HUDEP-2 (cell line): ENCODE data around the gene ZBTB24.
"Not testable (repeated sequence)": the region's sequence is repeated elsewhere in the genome, so short reads cannot be mapped to it uniquely, and the experiment has no call there.

Source experiments
- DNase-seq, 76 experiments: peaks; one replicate each; lab custom pipeline; 2025; ENCODE audit not compliant: unreplicated experiment in 76 of 76; lab: John Stamatoyannopoulos, UW

ZBTB24 gene

GRCh38 chr6:109482905-109483734 is at the start of gene ZBTB24:
ZBTB24 (minus strand) TSS chr6:109483219; CDS start chr6:109482026, 1,193 bp downstream.
- peak in 74 of 76 experiments; percentile 36 to 97 (median 88) for DNase-seq

DNA sequence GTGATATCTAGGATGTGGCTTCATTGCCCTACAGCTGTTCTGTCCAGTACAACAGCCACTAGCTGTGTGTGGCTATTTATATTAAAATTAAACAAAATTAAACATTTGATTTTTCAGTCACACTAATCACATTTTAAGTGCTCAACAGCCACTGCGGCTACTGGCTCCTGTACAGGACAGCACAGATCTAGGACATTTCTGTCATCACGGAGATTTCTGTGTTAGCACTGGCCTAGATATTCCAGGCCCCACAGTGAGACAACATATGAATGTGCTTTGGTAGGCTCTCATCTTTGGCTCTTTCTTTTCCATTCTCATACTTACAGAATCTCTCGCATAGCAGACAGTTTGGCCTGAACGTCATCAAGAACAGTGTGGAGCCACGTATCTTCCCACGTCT is 48.4 kb upstream of the ZBTB24 start:
- DNase-seq = no peak

GRCh38 chr6:109527989-109528388 is 45.0 kb upstream of the ZBTB24 start:
- DNase-seq = peak in 6 of 76 experiments; percentile 11 to 40 (median 22)

- DNase-seq = peak in 43 of 76 experiments; percentile 6 to 74 (median 45)
These were observed 44.0 kb upstream of the ZBTB24 start for GRCh38 chr6:109526905-109527628.

DNA sequence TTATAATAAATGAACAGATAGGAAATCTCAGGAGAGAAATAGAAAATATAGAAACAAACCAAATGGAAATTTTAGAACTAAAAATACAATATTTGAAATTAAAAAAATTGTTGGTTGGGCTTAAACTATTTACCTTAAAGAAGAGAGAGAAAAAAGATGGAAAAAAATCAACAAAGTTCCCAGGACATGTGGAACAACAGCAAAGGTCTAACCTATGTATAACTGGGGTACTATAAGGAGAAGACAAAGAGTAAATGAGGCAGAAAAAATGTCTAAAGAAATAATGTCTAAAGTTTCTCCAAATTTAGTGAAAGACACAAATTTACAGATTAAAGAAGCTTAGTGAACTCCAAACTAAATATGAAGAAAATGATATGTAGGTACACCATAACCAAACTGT is 41.1 kb upstream of the ZBTB24 start:
- DNase-seq = no peak

- no peak for DNase-seq
These were observed 40.5 kb upstream of the ZBTB24 start for GRCh38 chr6:109523478-109523877.

DNA sequence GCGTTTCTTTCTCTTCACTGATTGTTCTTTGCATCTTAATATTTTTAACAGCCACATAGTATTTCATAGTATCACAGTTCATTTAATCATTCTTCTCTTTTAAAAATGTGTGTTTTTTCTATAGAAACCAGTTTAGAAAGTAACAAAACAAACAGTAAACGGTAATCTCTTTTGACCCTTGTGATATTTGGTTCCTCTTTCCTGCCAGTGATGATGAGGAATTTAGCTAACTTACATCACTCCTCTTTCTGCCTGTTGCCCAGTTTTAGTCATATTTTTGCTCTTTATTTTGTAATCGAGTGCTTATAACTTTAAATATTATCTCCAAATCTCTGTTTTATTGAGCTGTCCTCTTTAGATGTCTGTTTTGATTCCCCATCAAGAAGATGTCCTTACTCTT is 38.1 kb upstream of the ZBTB24 start:
- no peak for DNase-seq

DNA sequence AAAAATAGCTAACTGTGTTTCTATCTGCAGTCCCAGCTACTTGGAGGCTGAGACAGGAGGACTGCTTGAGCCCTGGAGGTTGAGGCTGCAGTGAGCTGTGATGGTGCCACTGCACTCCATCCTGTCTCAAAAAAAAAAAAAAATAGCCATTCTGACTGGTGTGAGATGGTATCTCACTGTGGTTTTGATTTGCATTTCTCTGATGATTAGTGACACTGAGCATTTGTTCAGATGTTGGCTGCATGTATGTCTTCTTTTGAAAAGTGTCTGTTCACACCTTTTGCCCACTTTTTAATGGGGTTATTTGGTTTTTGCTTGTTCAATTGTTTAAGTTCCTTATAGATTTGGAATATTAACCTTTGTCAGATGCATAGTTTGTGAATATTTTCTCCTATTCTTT is 36.6 kb upstream of the ZBTB24 start:
- not testable (repeated sequence) for DNase-seq

DNA sequence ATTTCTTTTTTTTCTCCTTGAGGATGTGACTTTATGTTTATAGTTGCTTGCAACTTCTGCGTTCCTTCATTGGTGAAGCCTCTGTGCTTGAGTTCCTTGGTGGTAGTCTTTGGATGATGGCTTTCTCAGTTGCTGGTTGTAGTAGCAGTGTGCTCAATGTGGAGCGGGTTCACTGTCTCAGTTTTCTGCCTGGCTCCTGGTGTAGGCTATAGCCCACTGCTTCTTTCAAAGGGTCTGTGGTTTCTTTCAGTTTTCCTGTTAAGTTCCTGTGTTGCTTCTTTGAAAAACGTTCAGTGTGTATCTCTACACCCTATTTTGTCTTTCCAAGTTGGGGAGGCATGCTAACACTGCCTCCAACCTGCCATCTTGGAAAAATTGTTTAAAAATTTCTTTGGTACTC is 33.9 kb upstream of the ZBTB24 start:
- DNase-seq = no peak

DNA sequence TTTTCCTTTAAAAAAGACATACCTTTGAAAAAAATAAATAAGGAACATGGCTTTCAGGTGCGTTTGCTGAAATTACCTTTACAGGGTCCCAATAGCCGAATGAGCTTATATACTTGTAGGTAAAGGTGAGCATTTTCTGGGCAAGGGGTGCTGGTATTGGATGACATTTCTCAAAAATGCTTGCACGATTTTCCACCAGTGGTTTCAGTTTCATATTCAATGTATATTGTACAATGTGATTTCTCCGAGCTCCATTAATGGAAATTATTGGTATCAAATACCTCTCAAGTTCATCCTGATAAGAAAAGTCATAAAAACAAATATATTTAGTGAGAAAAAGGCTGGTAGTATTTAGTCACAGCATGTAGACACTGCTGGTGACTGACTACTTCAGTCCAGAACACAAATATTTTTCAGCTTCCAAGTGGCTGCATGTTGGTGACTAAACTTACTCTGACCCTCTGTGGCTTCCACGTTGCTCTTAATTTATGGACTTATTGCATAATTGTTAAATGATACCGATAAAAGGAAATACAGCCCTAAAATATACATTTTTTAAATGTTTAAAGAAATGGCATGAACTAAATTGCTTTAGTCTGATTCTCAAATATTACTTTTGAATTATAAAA is 32.9 kb upstream of the ZBTB24 start:
- peak in 1 of 76 experiments; percentile 9 for DNase-seq

GRCh38 chr6:109514946-109515345 is 31.9 kb upstream of the ZBTB24 start:
- DNase-seq = no peak

DNA sequence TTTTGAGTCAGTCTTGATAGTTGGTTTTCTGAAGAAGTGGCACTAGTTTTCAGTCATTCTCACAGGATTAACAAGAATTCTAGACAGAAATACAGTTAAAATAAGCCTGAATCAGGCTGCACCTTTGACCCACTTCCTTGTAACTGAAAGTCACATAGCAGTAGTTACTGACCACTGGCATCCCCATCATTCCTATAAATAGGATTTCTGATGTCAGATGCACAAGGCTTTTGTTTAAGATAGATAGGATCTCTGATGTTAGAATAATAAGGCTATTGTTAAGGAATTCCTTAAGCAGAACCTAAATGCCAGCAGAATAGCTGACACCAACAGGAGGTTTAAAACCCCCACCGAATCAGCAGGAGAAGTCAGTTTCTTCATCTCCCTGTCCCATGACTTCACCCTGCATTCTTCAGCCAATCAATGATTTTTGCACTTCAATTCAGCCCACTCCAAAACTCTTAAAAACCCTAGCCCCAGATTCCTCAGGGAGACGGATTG is 30.6 kb upstream of the ZBTB24 start:
- DNase-seq = no peak

DNA sequence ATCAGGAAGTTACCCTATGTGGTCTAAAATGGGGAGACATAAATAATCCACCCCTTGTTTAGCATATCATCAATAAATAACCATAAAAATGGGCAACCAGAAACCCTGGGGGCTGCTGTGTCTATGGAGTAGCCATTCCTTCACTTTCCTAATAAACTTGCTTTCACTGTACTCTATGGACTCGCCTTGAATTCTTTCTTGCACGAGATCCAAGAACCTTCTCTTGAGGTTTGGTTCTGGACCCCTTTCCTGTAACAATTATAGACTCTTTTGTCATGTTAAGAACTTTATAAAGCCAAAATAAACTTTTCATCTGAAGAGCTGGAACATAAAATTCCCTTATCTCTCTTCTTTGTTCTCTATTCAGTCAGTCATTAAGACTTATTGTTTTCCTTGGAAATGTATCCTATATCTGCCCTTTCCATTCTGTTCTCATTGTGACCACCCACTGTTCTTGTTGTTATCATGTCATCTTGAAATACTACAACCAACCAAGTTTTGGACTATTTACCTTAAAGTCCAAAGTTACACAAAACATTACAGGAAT is 29.3 kb upstream of the ZBTB24 start:
- no peak for DNase-seq

DNA sequence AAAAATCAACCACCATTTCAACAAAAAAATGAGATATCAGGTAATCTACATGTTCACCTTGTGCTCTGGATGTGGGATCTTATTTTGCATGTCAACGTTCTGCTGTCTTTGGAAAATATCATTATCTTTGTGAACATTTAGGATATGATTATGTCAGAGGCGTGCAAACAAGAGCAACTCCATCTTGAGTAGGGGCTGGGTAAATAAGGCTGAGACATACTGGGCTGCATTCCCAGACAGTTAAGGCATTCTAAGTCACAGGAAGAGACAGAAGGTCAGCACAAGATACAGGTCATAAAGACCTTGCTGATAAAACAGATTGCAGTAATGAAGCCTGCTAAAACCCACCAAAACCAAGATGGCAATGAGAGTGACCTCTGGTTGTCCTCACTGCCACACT is 28.8 kb upstream of the ZBTB24 start:
- no peak for DNase-seq

- DNase-seq = peak in 1 of 76 experiments; percentile 24
These were observed 27.3 kb upstream of the ZBTB24 start for GRCh38 chr6:109510358-109510757.

GRCh38 chr6:109508166-109508860 is 25.3 kb upstream of the ZBTB24 start:
- no peak for DNase-seq

GRCh38 chr6:109507490-109508072 is 24.6 kb upstream of the ZBTB24 start:
- DNase-seq = no peak

DNA sequence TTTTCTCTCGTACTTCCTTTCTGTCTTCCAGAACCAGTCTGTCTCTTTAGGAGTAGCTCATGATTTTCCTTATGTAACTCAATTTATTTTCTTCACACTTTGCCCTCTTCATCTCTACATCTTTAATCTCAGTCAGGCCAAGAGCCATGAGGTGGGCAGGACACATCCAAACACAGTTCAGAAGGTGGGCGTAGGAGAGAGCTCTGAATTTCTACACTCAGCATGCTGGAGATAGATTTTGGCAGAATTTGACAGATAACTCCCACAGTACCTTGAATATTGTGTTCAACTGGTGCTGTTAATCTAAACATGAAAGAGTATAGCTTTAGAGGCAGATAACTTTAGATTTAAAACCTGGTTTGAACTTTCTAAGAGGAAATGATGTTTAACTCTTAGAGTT is 23.8 kb upstream of the ZBTB24 start:
- DNase-seq = no peak

DNA sequence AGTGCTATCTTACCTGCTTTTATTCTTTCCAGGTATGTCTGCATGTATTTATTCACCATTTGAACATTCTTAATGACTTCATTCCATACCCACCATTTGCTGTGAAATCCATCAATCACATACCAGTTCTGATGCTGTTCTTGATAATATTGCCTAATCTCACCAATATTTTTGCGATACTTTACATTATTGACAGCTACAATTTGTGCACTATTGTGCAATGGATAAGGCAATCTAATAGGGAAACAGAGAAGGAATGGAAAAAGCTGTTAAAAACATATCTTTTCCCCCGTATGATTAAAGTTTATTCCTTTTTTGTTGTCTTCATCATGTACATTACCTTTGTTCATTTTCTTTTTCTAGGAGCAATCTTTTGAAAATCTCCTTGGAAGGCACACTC is 23.3 kb upstream of the ZBTB24 start:
- no peak for DNase-seq
